ENCODE measurements around the gene TCIRG1.

DNA sequence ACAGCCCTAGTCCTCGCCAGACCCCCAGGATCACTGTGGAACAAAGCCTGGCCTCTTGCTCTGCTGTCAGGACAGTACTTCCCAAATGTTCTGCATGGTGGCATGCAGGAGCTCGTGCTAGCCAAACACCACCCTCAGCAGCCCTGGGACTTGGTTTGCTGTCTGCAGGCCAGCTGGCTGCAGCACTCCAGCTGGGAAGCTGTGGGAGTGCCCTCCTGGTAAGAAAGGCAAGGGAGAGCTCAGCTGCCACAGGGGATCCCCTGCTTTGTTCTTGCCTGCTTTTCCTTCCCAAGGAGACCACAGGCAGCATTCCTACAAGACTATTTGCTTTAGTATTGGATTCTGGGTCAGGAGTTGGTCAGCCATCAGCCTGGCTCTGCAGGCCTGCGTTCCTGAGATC lies 27.9 kb downstream of the TCIRG1 start:
- TF ChIP-seq, protein P1, sequence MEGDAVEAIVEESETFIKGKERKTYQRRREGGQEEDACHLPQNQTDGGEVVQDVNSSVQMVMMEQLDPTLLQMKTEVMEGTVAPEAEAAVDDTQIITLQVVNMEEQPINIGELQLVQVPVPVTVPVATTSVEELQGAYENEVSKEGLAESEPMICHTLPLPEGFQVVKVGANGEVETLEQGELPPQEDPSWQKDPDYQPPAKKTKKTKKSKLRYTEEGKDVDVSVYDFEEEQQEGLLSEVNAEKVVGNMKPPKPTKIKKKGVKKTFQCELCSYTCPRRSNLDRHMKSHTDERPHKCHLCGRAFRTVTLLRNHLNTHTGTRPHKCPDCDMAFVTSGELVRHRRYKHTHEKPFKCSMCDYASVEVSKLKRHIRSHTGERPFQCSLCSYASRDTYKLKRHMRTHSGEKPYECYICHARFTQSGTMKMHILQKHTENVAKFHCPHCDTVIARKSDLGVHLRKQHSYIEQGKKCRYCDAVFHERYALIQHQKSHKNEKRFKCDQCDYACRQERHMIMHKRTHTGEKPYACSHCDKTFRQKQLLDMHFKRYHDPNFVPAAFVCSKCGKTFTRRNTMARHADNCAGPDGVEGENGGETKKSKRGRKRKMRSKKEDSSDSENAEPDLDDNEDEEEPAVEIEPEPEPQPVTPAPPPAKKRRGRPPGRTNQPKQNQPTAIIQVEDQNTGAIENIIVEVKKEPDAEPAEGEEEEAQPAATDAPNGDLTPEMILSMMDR (conservative IDR thresholded peaks at IDR 0.05): no peak
- no peak for TF ChIP-seq ZFX (IDR thresholded peaks at IDR 0.05)
